OCI-LY1 (cell line): ENCODE results near the gene DOCK2.

Experiments
- H2AFZ ChIP-seq: fragments of 200-600 bp; sonication (generic), shearing (Covaris generic); 2 replicates; pipeline ENCODE4 v1.6.0; 2014; ENCODE audit warnings: antibody characterized with exemption, mild to moderate bottlenecking, low read length
- H3F3A ChIP-seq: fragments of 200-600 bp; sonication (generic), shearing (Covaris generic); 2 replicates; pipeline ENCODE4 v1.6.0; 2014; ENCODE audit warnings: mild to moderate bottlenecking, antibody characterized with exemption, low read length, moderate library complexity; ENCODE audit not compliant: insufficient read depth
- H3K27ac ChIP-seq: fragments of 200-600 bp; sonication (generic); 2 replicates; pipeline ENCODE4 v1.5.1; 2014; ENCODE audit warnings: low read length, mixed run types, mild to moderate bottlenecking, low read depth; ENCODE audit not compliant: poor library complexity, severe bottlenecking
- H3K27me3 ChIP-seq: fragments of 200-600 bp; sonication (generic); 2 replicates; pipeline ENCODE4 v1.6.0; 2014; ENCODE audit warnings: antibody characterized with exemption, mild to moderate bottlenecking, low read length, moderate library complexity; ENCODE audit not compliant: insufficient read depth
- H3K36me3 ChIP-seq: fragments of 200-600 bp; sonication (generic); 2 replicates; pipeline ENCODE4 v1.6.1; 2014; ENCODE audit warnings: mild to moderate bottlenecking, antibody characterized with exemption, low read length, moderate library complexity, mixed read lengths; ENCODE audit not compliant: insufficient read depth
- H3K4me1 ChIP-seq: fragments of 200-600 bp; sonication (generic); 2 replicates; pipeline ENCODE4 v1.5.1; 2014; ENCODE audit warnings: mild to moderate bottlenecking, low read length, moderate library complexity; ENCODE audit not compliant: insufficient read depth, severe bottlenecking
- H3K4me2 ChIP-seq: fragments of 200-600 bp; sonication (generic), shearing (Covaris generic); 2 replicates; pipeline ENCODE4 v1.6.1; 2014; ENCODE audit warnings: low read length
- H3K4me3 ChIP-seq: fragments of 200-600 bp; sonication (generic); 2 replicates; pipeline ENCODE4 v1.5.1; 2014; ENCODE audit warnings: low read length, low read depth, mild to moderate bottlenecking, mixed read lengths; ENCODE audit not compliant: poor library complexity, severe bottlenecking
- H3K79me2 ChIP-seq: fragments of 200-600 bp; shearing (Covaris generic); 2 replicates; pipeline ENCODE4 v1.6.1; 2016; ENCODE audit warnings: mixed run types, low read length, mixed read lengths; ENCODE audit not compliant: insufficient read depth
- H3K9ac ChIP-seq: fragments of 200-600 bp; sonication (generic), shearing (Covaris generic); 2 replicates; pipeline ENCODE4 v1.6.1; 2014; ENCODE audit warnings: mild to moderate bottlenecking, low read length, mixed read lengths
- H3K9me2 ChIP-seq: fragments of 200-600 bp; sonication (generic), shearing (Covaris generic); 2 replicates; pipeline ENCODE4 v1.6.1; 2014; ENCODE audit warnings: low read depth, mild to moderate bottlenecking, low read length, mixed read lengths
- H3K9me3 ChIP-seq: fragments of 200-600 bp; shearing (Covaris generic); 2 replicates; pipeline ENCODE4 v1.6.1; 2014; ENCODE audit warnings: low read length, mixed read lengths
- H4K20me1 ChIP-seq: fragments of 200-600 bp; sonication (generic), shearing (Covaris generic); 2 replicates; pipeline ENCODE4 v1.6.0; 2016; ENCODE audit warnings: mild to moderate bottlenecking, low read length; ENCODE audit not compliant: insufficient read depth
- CTCF ChIP-seq: fragments of 200-600 bp; sonication (generic), shearing (Covaris generic); IDR thresholded peaks from 2 replicates; pipeline ENCODE4 v1.5.1; 2017; ENCODE audit warnings: mild to moderate bottlenecking, antibody characterized with exemption, low read length, moderate library complexity, mixed read lengths
- EZH2 ChIP-seq: fragments of 200-600 bp; sonication (generic), shearing (Covaris generic); IDR thresholded peaks from 2 replicates; pipeline ENCODE4 v1.8.0; 2017; ENCODE audit warnings: borderline replicate concordance, mixed run types, mild to moderate bottlenecking, antibody characterized with exemption, low read length, moderate library complexity, mixed read lengths

Gene DOCK2

GRCh38 chr5:169848271-169848670, 211.2 kb downstream of the DOCK2 start:
- Histone ChIP-seq H3K79me2 (no peaks in the 10 kb centered on the region), H3K27me3 (no peaks in the 10 kb centered on the region), H3K9ac (no peak overlapping the region), H3K9me2 (no peaks in the 10 kb centered on the region), H4K20me1 (no peaks in the 10 kb centered on the region), H3F3A (no peaks in the 10 kb centered on the region), H3K27ac (no peak overlapping the region), H2AFZ (no peak overlapping the region), H3K4me1 (no peaks in the 10 kb centered on the region), H3K9me3 (peaks cover 31% of the 10 kb centered on the region), H3K4me2 (no peak overlapping the region), H3K4me3 (no peak overlapping the region), H3K36me3 (peaks cover 90% of the 10 kb centered on the region)
- no peak for TF ChIP-seq EZH2
- no peak for TF ChIP-seq CTCF

GRCh38 chr5:169848792-169849191, 211.7 kb downstream of the DOCK2 start:
- Histone ChIP-seq H3K4me1 (no peaks in the 10 kb centered on the region), H3K9me2 (no peaks in the 10 kb centered on the region), H4K20me1 (no peaks in the 10 kb centered on the region), H3F3A (no peaks in the 10 kb centered on the region), H3K9me3 (peaks cover 31% of the 10 kb centered on the region), H3K79me2 (no peaks in the 10 kb centered on the region), H2AFZ (no peak overlapping the region), H3K27me3 (no peaks in the 10 kb centered on the region), H3K36me3 (peaks cover 88% of the 10 kb centered on the region), H3K4me3 (no peak overlapping the region), H3K9ac (no peak overlapping the region), H3K27ac (no peak overlapping the region), H3K4me2 (no peak overlapping the region)
- TF ChIP-seq CTCF, result no peak
- TF ChIP-seq EZH2, result no peak

GRCh38 chr5:169850409-169850808, 213.3 kb downstream of the DOCK2 start:
- Histone ChIP-seq H4K20me1 (no peaks in the 10 kb centered on the region), H2AFZ (no peak overlapping the region), H3K4me3 (no peak overlapping the region), H3K9me2 (no peaks in the 10 kb centered on the region), H3K4me2 (no peak overlapping the region), H3F3A (no peaks in the 10 kb centered on the region), H3K36me3 (peaks cover 86% of the 10 kb centered on the region), H3K79me2 (no peaks in the 10 kb centered on the region), H3K27ac (no peak overlapping the region), H3K9ac (no peak overlapping the region), H3K9me3 (peaks cover 31% of the 10 kb centered on the region), H3K4me1 (no peaks in the 10 kb centered on the region), H3K27me3 (no peaks in the 10 kb centered on the region)
- TF ChIP-seq EZH2 (no peak), CTCF (peak; percentile 17; the same call in 1 of the 2 replicates)
